HepG2 (cell line): ENCODE results near the gene EEF1E1. TPM values are rescaled to one million over a fixed set of nuclear protein-coding genes. Genes with fewer than 3 reads are reported as not detected.

Experiments used
- ATF2 ChIP-seq: sonication (generic); formaldehyde crosslinking; IDR thresholded peaks from 2 replicates; pipeline ENCODE4 v1.4.0; 2020; ENCODE audit warnings: missing genetic modification reagents
- DRAP1 ChIP-seq: IDR thresholded peaks from 2 replicates; pipeline ENCODE4 v1.6.1; 2016; ENCODE audit warnings: missing genetic modification reagents, missing compliant biosample characterization
- MNT ChIP-seq: fragments of 450-650 bp; IDR thresholded peaks from 2 replicates; pipeline ENCODE4 v1.6.1; 2016
- PRDM4 ChIP-seq: sonication (generic); formaldehyde crosslinking; IDR thresholded peaks from 2 replicates; pipeline ENCODE4 v1.9.0; 2021; ENCODE audit warnings: missing genetic modification reagents, borderline replicate concordance
- SIN3B ChIP-seq: fragments of 150-350 bp; IDR thresholded peaks from 2 replicates; pipeline ENCODE4 v1.6.1; 2014; ENCODE audit warnings: low read length
- SRF ChIP-seq: IDR thresholded peaks from 2 replicates; pipeline ENCODE4 v1.6.1; 2011; ENCODE audit warnings: mild to moderate bottlenecking, low read depth, low read length, moderate library complexity
- TRAFD1 ChIP-seq: sonication (generic); formaldehyde crosslinking; IDR thresholded peaks from 2 replicates; pipeline ENCODE4 v1.5.1; 2020; ENCODE audit warnings: missing genetic modification reagents, mild to moderate bottlenecking, borderline replicate concordance
- ZBTB21 ChIP-seq: sonication (generic); formaldehyde crosslinking; IDR thresholded peaks from 2 replicates; pipeline ENCODE4 v1.4.0; 2020; ENCODE audit warnings: missing genetic modification reagents
- ZFP37 ChIP-seq: sonication (generic); formaldehyde crosslinking; IDR thresholded peaks from 2 replicates; pipeline ENCODE4 v1.4.0; 2020; ENCODE audit warnings: missing genetic modification reagents, borderline replicate concordance
- ZMYM4 ChIP-seq: sonication (generic); formaldehyde crosslinking; IDR thresholded peaks from 2 replicates; pipeline ENCODE4 v1.8.1; 2023; ENCODE audit warnings: mild to moderate bottlenecking, missing genetic modification reagents
- ZSCAN12 ChIP-seq: sonication (generic); formaldehyde crosslinking; IDR thresholded peaks from 2 replicates; pipeline ENCODE4 v1.9.0; 2021; ENCODE audit warnings: mild to moderate bottlenecking, missing genetic modification reagents
- polyA plus RNA-seq, 8 experiments: library from polyadenylated mRNA; depleted of rRNA in 3 of 8; stranded (reverse) in 7 of 8; unstranded in 1 of 8; fragments of >200 nt; fragmentation: Illumina TruSeq in 4 of 8; extraction: Trizol in 4 of 8; gene quantifications; 2 replicates each; pipeline versions ENCODE4 v1.2.1 to v1.2.3, GENCODE V29; 2011 to 2016; ENCODE audit warnings: low read depth in 4 of 8, missing spikeins in 1 of 8, mixed read lengths in 1 of 8; ENCODE audit not compliant: insufficient read depth in 1 of 8
- total RNA-seq, 5 experiments: library from RNA; depleted of rRNA; stranded (reverse); fragments of >200 nt; fragmentation: Illumina TruSeq; extraction: Trizol; gene quantifications; 2 replicates each; pipeline ENCODE4 v1.2.3, GENCODE V29; 2016; ENCODE audit warnings: low read depth in 1 of 5
- TF ChIP-seq, protein P1 (sequence below): sonication (generic); formaldehyde crosslinking; IDR thresholded peaks from 2 replicates; pipeline ENCODE4 v1.4.0; 2020; ENCODE audit warnings: missing genetic modification reagents, borderline replicate concordance

EEF1E1 gene
- total and polyA plus RNA-seq, 2 of the 13 experiments (the other 11 are each of a cell fraction or from before 2014, with no cell fraction given), result 128 to 188 TPM

DNA sequence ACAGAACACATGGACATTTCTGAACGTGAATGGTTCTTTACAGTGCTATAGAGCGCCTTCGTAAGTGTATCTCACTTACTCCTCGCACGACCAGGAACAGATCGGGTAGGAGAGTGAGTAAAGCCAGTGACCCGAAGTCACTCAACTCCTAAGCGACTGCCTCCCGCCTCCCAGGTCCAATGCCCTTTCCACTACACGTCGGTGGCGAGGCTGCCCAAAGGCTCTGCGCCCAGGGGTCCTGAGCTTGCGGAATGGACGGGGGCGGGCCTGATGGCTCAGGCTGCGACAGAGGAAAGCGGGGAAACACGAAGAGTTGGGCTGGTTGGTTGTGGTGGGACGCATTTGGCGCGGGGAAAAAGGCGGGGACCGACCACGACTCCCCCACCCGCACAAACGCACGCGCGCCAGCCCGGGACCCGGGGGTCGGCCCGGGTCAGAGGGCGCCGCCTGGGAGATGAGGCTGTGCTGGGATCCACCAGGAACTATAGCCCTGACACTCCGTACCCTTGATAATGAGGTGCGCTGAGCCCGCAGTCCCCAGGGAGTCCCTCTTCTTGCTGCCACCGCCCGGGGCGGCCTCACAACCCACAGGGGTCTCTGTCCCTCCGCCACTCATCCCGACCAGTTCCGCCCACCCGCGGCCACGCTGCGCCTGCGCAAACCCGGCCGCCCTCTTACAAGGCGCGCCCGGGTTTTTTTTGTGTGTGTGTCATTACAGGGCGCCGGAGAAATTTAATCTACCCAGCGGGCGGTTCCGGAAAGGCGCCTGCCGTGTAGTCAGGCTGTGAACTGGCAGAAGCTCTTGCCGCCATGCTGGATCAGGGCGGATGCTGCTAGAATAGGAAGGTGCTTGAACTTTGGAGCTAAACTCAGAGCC is 38.3 kb downstream of the EEF1E1 start, which contains the start of gene BLOC1S5 (continued):
- TF ChIP-seq ATF2 (CRISPR knock-in tag) (peak; percentile 84), TRAFD1 (CRISPR knock-in tag) (peak; percentile 94), DRAP1 (CRISPR knock-in tag) (peak; percentile 84), MNT (peak; percentile 40), ZBTB21 (CRISPR knock-in tag) (0 out of 2 replicates have a peak, but pooled peaks have one; percentile 53), SIN3B (peak; percentile 79), ZMYM4 (peak; percentile 97), SRF (peak; percentile 90), ZSCAN12 (CRISPR knock-in tag) (no peak), ZFP37 (CRISPR knock-in tag) (peak; percentile 73; the same call in 1 of the 2 replicates), PRDM4 (CRISPR knock-in tag) (no peak)
- TF ChIP-seq, protein P1, sequence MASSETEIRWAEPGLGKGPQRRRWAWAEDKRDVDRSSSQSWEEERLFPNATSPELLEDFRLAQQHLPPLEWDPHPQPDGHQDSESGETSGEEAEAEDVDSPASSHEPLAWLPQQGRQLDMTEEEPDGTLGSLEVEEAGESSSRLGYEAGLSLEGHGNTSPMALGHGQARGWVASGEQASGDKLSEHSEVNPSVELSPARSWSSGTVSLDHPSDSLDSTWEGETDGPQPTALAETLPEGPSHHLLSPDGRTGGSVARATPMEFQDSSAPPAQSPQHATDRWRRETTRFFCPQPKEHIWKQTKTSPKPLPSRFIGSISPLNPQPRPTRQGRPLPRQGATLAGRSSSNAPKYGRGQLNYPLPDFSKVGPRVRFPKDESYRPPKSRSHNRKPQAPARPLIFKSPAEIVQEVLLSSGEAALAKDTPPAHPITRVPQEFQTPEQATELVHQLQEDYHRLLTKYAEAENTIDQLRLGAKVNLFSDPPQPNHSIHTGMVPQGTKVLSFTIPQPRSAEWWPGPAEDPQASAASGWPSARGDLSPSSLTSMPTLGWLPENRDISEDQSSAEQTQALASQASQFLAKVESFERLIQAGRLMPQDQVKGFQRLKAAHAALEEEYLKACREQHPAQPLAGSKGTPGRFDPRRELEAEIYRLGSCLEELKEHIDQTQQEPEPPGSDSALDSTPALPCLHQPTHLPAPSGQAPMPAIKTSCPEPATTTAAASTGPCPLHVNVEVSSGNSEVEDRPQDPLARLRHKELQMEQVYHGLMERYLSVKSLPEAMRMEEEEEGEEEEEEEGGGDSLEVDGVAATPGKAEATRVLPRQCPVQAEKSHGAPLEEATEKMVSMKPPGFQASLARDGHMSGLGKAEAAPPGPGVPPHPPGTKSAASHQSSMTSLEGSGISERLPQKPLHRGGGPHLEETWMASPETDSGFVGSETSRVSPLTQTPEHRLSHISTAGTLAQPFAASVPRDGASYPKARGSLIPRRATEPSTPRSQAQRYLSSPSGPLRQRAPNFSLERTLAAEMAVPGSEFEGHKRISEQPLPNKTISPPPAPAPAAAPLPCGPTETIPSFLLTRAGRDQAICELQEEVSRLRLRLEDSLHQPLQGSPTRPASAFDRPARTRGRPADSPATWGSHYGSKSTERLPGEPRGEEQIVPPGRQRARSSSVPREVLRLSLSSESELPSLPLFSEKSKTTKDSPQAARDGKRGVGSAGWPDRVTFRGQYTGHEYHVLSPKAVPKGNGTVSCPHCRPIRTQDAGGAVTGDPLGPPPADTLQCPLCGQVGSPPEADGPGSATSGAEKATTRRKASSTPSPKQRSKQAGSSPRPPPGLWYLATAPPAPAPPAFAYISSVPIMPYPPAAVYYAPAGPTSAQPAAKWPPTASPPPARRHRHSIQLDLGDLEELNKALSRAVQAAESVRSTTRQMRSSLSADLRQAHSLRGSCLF (CRISPR knock-in tag), result no peak
